ENCODE measurements around the gene NDOR1.

The NDOR1 gene

DNA sequence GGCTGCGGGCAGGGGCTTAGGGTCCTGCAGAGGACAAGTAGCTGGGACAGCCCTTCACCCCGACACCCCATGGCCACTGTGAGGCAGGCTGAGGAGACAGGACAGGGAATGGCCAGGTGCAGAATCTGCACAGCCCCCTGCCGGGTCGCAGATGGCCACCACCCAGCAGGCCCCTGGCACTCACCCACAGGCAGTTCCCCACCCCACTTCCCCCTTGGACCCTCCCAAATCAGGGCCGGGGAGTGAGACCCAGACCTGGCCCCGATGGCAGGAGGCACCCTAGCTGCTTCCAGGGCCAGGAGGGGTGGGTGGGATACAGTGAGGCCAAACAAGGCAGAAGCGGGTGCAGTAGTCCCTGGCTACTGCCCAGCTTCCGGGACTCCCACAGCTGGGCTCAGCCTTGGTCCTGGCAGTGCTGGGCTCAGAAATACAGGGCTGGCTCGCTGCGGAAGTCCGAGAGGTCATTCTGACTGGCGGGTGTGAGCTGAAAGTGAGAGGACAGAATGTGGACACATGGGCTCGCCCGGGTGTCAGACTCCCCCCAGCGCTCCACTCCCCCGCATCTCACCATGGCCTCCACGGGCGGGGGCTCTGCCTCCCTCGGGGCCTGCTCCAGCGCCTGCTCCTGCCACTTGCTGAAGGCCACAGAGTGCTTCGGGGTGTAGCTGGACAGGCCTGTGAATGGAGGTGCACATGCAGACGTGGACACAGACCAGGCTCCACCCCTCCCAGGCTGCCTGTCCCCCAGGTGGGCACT lies 13.6 kb upstream of the NDOR1 start:
- H4K20me1 ChIP-seq (ENCODE audit: control insufficient read depth, insufficient read depth, low read depth, low read length): no peaks in the 10 kb centered on the region
- no peaks in the 10 kb centered on the region for H3K27me3 ChIP-seq (ENCODE audit: control insufficient read depth, low read length)
- no peak overlapping the region for H3K4me3 ChIP-seq (ENCODE audit: low read length)
- TF ChIP-seq EZH2phosphoT487 (IDR thresholded peaks at IDR 0.05; ENCODE audit: borderline replicate concordance, low read length): no peak
- TF ChIP-seq, protein P1, sequence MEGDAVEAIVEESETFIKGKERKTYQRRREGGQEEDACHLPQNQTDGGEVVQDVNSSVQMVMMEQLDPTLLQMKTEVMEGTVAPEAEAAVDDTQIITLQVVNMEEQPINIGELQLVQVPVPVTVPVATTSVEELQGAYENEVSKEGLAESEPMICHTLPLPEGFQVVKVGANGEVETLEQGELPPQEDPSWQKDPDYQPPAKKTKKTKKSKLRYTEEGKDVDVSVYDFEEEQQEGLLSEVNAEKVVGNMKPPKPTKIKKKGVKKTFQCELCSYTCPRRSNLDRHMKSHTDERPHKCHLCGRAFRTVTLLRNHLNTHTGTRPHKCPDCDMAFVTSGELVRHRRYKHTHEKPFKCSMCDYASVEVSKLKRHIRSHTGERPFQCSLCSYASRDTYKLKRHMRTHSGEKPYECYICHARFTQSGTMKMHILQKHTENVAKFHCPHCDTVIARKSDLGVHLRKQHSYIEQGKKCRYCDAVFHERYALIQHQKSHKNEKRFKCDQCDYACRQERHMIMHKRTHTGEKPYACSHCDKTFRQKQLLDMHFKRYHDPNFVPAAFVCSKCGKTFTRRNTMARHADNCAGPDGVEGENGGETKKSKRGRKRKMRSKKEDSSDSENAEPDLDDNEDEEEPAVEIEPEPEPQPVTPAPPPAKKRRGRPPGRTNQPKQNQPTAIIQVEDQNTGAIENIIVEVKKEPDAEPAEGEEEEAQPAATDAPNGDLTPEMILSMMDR (IDR thresholded peaks at IDR 0.05; ENCODE audit: low read depth, low read length, poor library complexity, severe bottlenecking): no peak
- peaks cover 23% of the 10 kb centered on the region for H3K4me1 ChIP-seq (ENCODE audit: control insufficient read depth, low read length)
- H3K9me3 ChIP-seq (ENCODE audit: control insufficient read depth, insufficient read depth, low read length): no peaks in the 10 kb centered on the region
- peaks cover 39% of the 10 kb centered on the region for H3K79me2 ChIP-seq (ENCODE audit: control insufficient read depth, low read length)
- H3K27ac ChIP-seq (ENCODE audit: low read depth, low read length): no peak overlapping the region
- peaks cover 39% of the 10 kb centered on the region for H3K36me3 ChIP-seq (ENCODE audit: control insufficient read depth, low read length)
- H3K9me2 ChIP-seq (replicated peaks; ENCODE audit: control insufficient read depth, low read length): no peaks in the 10 kb centered on the region
- no peak overlapping the region for H3K4me2 ChIP-seq (ENCODE audit: low read length)
- no peaks in the 10 kb centered on the region for H3F3A ChIP-seq (ENCODE audit: control insufficient read depth, insufficient read depth)

- Histone ChIP-seq H3K4me2 (ENCODE audit: low read length) (no peak overlapping the region), H3K4me3 (ENCODE audit: low read length) (no peak overlapping the region), H3K79me2 (ENCODE audit: control insufficient read depth, low read length) (peaks cover 33% of the 10 kb centered on the region), H3K9me2 (replicated peaks; ENCODE audit: control insufficient read depth, low read length) (no peaks in the 10 kb centered on the region), H4K20me1 (ENCODE audit: control insufficient read depth, insufficient read depth, low read depth, low read length) (no peaks in the 10 kb centered on the region), H3F3A (ENCODE audit: control insufficient read depth, insufficient read depth) (no peaks in the 10 kb centered on the region), H3K27ac (ENCODE audit: low read depth, low read length) (no peak overlapping the region), H3K4me1 (ENCODE audit: control insufficient read depth, low read length) (peaks cover 17% of the 10 kb centered on the region), H3K36me3 (ENCODE audit: control insufficient read depth, low read length) (peaks cover 35% of the 10 kb centered on the region), H3K9me3 (ENCODE audit: control insufficient read depth, insufficient read depth, low read length) (no peaks in the 10 kb centered on the region), H3K27me3 (ENCODE audit: control insufficient read depth, low read length) (no peaks in the 10 kb centered on the region)
- TF ChIP-seq, protein P1 (IDR thresholded peaks at IDR 0.05; ENCODE audit: low read depth, low read length, poor library complexity, severe bottlenecking): no peak
Observed at GRCh38 chr9:137192448-137192780, 13.1 kb upstream of the NDOR1 start.

GRCh38 chr9:137192859-137193258 lies 12.6 kb upstream of the NDOR1 start:
- H3K27me3 ChIP-seq (ENCODE audit: control insufficient read depth, low read length): no peaks in the 10 kb centered on the region
- H3K27ac ChIP-seq (ENCODE audit: low read depth, low read length): no peak overlapping the region
- H3K4me1 ChIP-seq (ENCODE audit: control insufficient read depth, low read length): peaks cover 16% of the 10 kb centered on the region
- no peaks in the 10 kb centered on the region for H3F3A ChIP-seq (ENCODE audit: control insufficient read depth, insufficient read depth)
- no peaks in the 10 kb centered on the region for H3K9me3 ChIP-seq (ENCODE audit: control insufficient read depth, insufficient read depth, low read length)
- no peak overlapping the region for H3K4me2 ChIP-seq (ENCODE audit: low read length)
- TF ChIP-seq EZH2phosphoT487 (IDR thresholded peaks at IDR 0.05; ENCODE audit: borderline replicate concordance, low read length): no peak
- TF ChIP-seq, protein P1 (IDR thresholded peaks at IDR 0.05; ENCODE audit: low read depth, low read length, poor library complexity, severe bottlenecking): no peak
- H3K79me2 ChIP-seq (ENCODE audit: control insufficient read depth, low read length): peaks cover 33% of the 10 kb centered on the region
- peaks cover 3% of the 10 kb centered on the region; the same call in 1 of the 2 replicates for H4K20me1 ChIP-seq (ENCODE audit: control insufficient read depth, insufficient read depth, low read depth, low read length)
- no peak overlapping the region for H3K4me3 ChIP-seq (ENCODE audit: low read length)
- peaks cover 34% of the 10 kb centered on the region for H3K36me3 ChIP-seq (ENCODE audit: control insufficient read depth, low read length)
- H3K9me2 ChIP-seq (replicated peaks; ENCODE audit: control insufficient read depth, low read length): no peaks in the 10 kb centered on the region
